Activated CD4-positive, alpha-beta memory T cell treated with anti-CD3 and anti-CD28 coated beads, Interleukin-2, amount 10 ng/mL, durations not matched to agents 7 days and 5 days (primary cell): ENCODE measurements around the gene LRRC55. TPM values are rescaled to one million over a fixed set of nuclear protein-coding genes. Genes with fewer than 3 reads are reported as not detected.

Source experiments
- CTCF ChIA-PET: fragments of 350-600 bp; sonication (Branson Sonifier 250); formaldehyde crosslinking; loops from one replicate; lab custom pipeline; 2021; ENCODE audit warnings: antibody characterized with exemption, inconsistent platforms; lab: Charles Lee
- POLR2A ChIA-PET: fragments of 350-600 bp; sonication (Branson Sonifier 250); formaldehyde crosslinking; loops from one replicate; lab custom pipeline; 2021; ENCODE audit warnings: antibody characterized with exemption; lab: Charles Lee
- DNase-seq: peaks from one replicate; pipeline ENCODE4 v3.0.0-alpha.2; 2020
- H3K27ac Mint-ChIP-seq: one replicate; pipeline ENCODE4 v1.8.0; 2021; ENCODE audit warnings: mild to moderate bottlenecking, mixed read lengths
- H3K27me3 Mint-ChIP-seq: one replicate; pipeline ENCODE4 v1.8.0; 2021; ENCODE audit warnings: mixed read lengths
- H3K36me3 Mint-ChIP-seq: one replicate; pipeline ENCODE4 v1.8.0; 2021; ENCODE audit warnings: low read depth, mixed read lengths
- H3K4me1 Mint-ChIP-seq: one replicate; pipeline ENCODE4 v1.8.0; 2021; ENCODE audit warnings: mixed read lengths
- H3K4me3 Mint-ChIP-seq: one replicate; pipeline ENCODE4 v1.8.0; 2021; ENCODE audit warnings: mild to moderate bottlenecking, mixed read lengths
- H3K9me3 Mint-ChIP-seq: one replicate; pipeline ENCODE4 v1.8.0; 2021; ENCODE audit warnings: mixed read lengths
- total RNA-seq, 2 experiments: library from RNA; stranded (reverse); gene quantifications; one replicate each; pipeline ENCODE4 v1.2.3, GENCODE V29; 2021

LRRC55 gene
- total RNA-seq, 2 experiments from 2014 or later, result not detected

GRCh38 chr11:57235761-57236703, 54.3 kb downstream of the LRRC55 start:
- DNase-seq, result no peak
- no peaks in the 10 kb centered on the region for H3K9me3 Mint-ChIP-seq
- ChIA-PET CTCF (no interaction called here), POLR2A (no interaction called here)
- H3K36me3 Mint-ChIP-seq, result no peaks in the 10 kb centered on the region
- no peaks in the 10 kb centered on the region for H3K4me1 Mint-ChIP-seq
- H3K27me3 Mint-ChIP-seq, result peaks cover 43% of the 10 kb centered on the region
- no peak overlapping the region for H3K27ac Mint-ChIP-seq
- H3K4me3 Mint-ChIP-seq, result no peak overlapping the region

GRCh38 chr11:57237204-57237681, 55.5 kb downstream of the LRRC55 start, which contains the start of gene APLNR:
APLNR (minus strand) TSS chr11:57237250; CDS start chr11:57237004, 246 bp downstream.
- peaks cover 33% of the 10 kb centered on the region for H3K27me3 Mint-ChIP-seq
- no peaks in the 10 kb centered on the region for H3K4me1 Mint-ChIP-seq
- CTCF ChIA-PET, result no interaction called here
- DNase-seq, result no peak
- POLR2A ChIA-PET, result no interaction called here
- H3K4me3 Mint-ChIP-seq, result no peak within 1 kb of the TSS
- H3K9me3 Mint-ChIP-seq, result no peaks in the 10 kb centered on the region
- H3K36me3 Mint-ChIP-seq, result no peaks in the 10 kb centered on the region
- no peak within 1 kb of the TSS for H3K27ac Mint-ChIP-seq

- Mint-ChIP-seq H3K27ac (no peak overlapping the region), H3K9me3 (no peaks in the 10 kb centered on the region), H3K36me3 (no peaks in the 10 kb centered on the region), H3K27me3 (peaks cover 17% of the 10 kb centered on the region), H3K4me3 (no peak overlapping the region), H3K4me1 (no peaks in the 10 kb centered on the region)
- POLR2A ChIA-PET, result no interaction called here
- CTCF ChIA-PET, result interaction anchor here (3.3 kb wide), 1 partner anchor 10 kb away, joined by 24 read pairs; no protein-coding TSS in a partner anchor
- DNase-seq, result no peak
These were observed 57.6 kb downstream of the LRRC55 start for GRCh38 chr11:57239348-57239747.

GRCh38 chr11:57240007-57240406, 58.3 kb downstream of the LRRC55 start:
- Mint-ChIP-seq H3K4me3 (no peak overlapping the region), H3K27me3 (peaks cover 17% of the 10 kb centered on the region)
- POLR2A ChIA-PET, result no interaction called here

GRCh38 chr11:57240757-57241156, 59.0 kb downstream of the LRRC55 start:
- Mint-ChIP-seq H3K4me3 (no peak overlapping the region), H3K9me3 (no peaks in the 10 kb centered on the region), H3K36me3 (no peaks in the 10 kb centered on the region), H3K27ac (no peak overlapping the region), H3K4me1 (peaks cover 5% of the 10 kb centered on the region), H3K27me3 (peaks cover 13% of the 10 kb centered on the region)
- DNase-seq, result no peak
- ChIA-PET CTCF (interaction anchor here (3.3 kb wide), 1 partner anchor 8 kb away, joined by 24 read pairs; no protein-coding TSS in a partner anchor), POLR2A (no interaction called here)

More at GRCh38 chr11:57240007-57240406, 58.3 kb downstream of the LRRC55 start:
- H3K4me1 Mint-ChIP-seq, result peaks cover 3% of the 10 kb centered on the region
- H3K27ac Mint-ChIP-seq, result no peak overlapping the region
- DNase-seq, result no peak
- no peaks in the 10 kb centered on the region for H3K36me3 Mint-ChIP-seq
- CTCF ChIA-PET, result interaction anchor here (3.3 kb wide), 1 partner anchor 9 kb away, joined by 24 read pairs; no protein-coding TSS in a partner anchor
- H3K9me3 Mint-ChIP-seq, result no peaks in the 10 kb centered on the region

Other genes with a start within 250 kb of the LRRC55 start
- not detected for gene OR5AK2, start 193.0 kb upstream of the LRRC55 start, total RNA-seq
- gene APLNR, start 55.3 kb downstream of the LRRC55 start, total RNA-seq, result not detected
- gene TNKS1BP1, start 143.0 kb downstream of the LRRC55 start, total RNA-seq, result 10 to 100 TPM in 1 of 2 experiments, 1 to 10 TPM in 1; 9.9 to 10.7 TPM
- gene SSRP1, start 153.9 kb downstream of the LRRC55 start, total RNA-seq, result 100 to 1,000 TPM; 135 to 137 TPM
- not detected for gene P2RX3, start 156.4 kb downstream of the LRRC55 start, total RNA-seq
- not detected for gene PRG3, start 199.2 kb downstream of the LRRC55 start, total RNA-seq
- under 1 TPM; 0.33 to 0.68 TPM for gene PRG2, start 208.7 kb downstream of the LRRC55 start, total RNA-seq
- 100 to 1,000 TPM in 1 of 2 experiments, 10 to 100 TPM in 1; 94.5 to 101 TPM for gene SLC43A3, start 245.2 kb downstream of the LRRC55 start, total RNA-seq